H1 (cell line): ENCODE results near the gene UBR1. TPM values are rescaled to one million over a fixed set of nuclear protein-coding genes. Genes with fewer than 3 reads are reported as not detected.

ENCODE experiments used
- CTCF ChIA-PET: fragments of 300-600 bp; sonication (Branson Sonifier 250); formaldehyde crosslinking; loops from one replicate; lab custom pipeline; 2021; ENCODE audit not compliant: partially characterized antibody; lab: Charles Lee
- POLR2A ChIA-PET: fragments of 300-600 bp; sonication (Branson Sonifier 250); formaldehyde crosslinking; loops from one replicate; lab custom pipeline; 2021; ENCODE audit warnings: inconsistent platforms; ENCODE audit not compliant: partially characterized antibody; lab: Charles Lee
- DNase-seq, 2 experiments: peaks; one replicate each; pipeline versions ENCODE4 v3.0.0 to v3.0.0-alpha.2; 2010 to 2022; ENCODE audit warnings: low spot score in 2 of 2, low read depth in 1 of 2, mixed read lengths in 1 of 2
- FAIRE-seq: peaks from 2 replicates; lab custom pipeline; 2011; peaks lifted over from hg19 to GRCh38; lab: Jason Lieb, UNC
- H2AFZ ChIP-seq: 2 replicates; pipeline ENCODE4 v1.8.1; 2012; ENCODE audit warnings: low read length, inconsistent platforms
- H2AK5ac ChIP-seq: 2 replicates; pipeline ENCODE4 v1.6.1; 2013; ENCODE audit warnings: low read depth, low read length
- H2BK120ac ChIP-seq: replicated peaks from 2 replicates; pipeline ENCODE3; 2013; ENCODE audit warnings: low read depth, low read length, inconsistent platforms
- H2BK12ac ChIP-seq: 2 replicates; pipeline ENCODE4 v1.6.1; 2013; ENCODE audit warnings: low read depth, low read length
- H2BK15ac ChIP-seq: 2 replicates; pipeline ENCODE4 v1.6.1; 2013; ENCODE audit warnings: low read length
- H2BK20ac ChIP-seq: 2 replicates; pipeline ENCODE4 v1.6.1; 2013; ENCODE audit warnings: low read length
- H2BK5ac ChIP-seq: 2 replicates; pipeline ENCODE4 v1.6.1; 2013; ENCODE audit warnings: low read depth, low read length
- H3K14ac ChIP-seq: 2 replicates; pipeline ENCODE4 v1.6.1; 2013; ENCODE audit warnings: inconsistent platforms; ENCODE audit not compliant: insufficient read length
- H3K18ac ChIP-seq: 2 replicates; pipeline ENCODE4 v1.6.1; 2013; ENCODE audit warnings: low read length; ENCODE audit errors: extremely low read depth
- H3K23ac ChIP-seq: 2 replicates; pipeline ENCODE4 v1.6.1; 2013; ENCODE audit warnings: inconsistent platforms; ENCODE audit not compliant: insufficient read length
- H3K23me2 ChIP-seq: 2 replicates; pipeline ENCODE4 v1.6.1; 2013; ENCODE audit warnings: low read depth, low read length
- H3K27ac ChIP-seq: 2 replicates; pipeline ENCODE4 v1.6.1; 2011; ENCODE audit warnings: low read depth, low read length, inconsistent platforms
- H3K27me3 ChIP-seq, 4 experiments: replicated peaks in 1 of 4; 1 replicate in 1 of 4; 2 replicates in 3 of 4; pipeline versions ENCODE4 v1.6.1 to v1.8.1; 2011 to 2013; ENCODE audit warnings: low read length in 3 of 4, mild to moderate bottlenecking in 3 of 4, inconsistent platforms in 2 of 4, mixed read lengths in 2 of 4, moderate library complexity in 1 of 4; ENCODE audit not compliant: control insufficient read depth in 3 of 4, insufficient read depth in 3 of 4; ENCODE audit errors: extremely low read depth in 1 of 4
- H3K36me3 ChIP-seq, 4 experiments: 2 replicates each; pipeline versions ENCODE4 v1.6.1 to v1.8.1; 2011 to 2013; ENCODE audit warnings: mild to moderate bottlenecking in 4 of 4, low read length in 3 of 4, moderate library complexity in 2 of 4, control low read depth in 1 of 4, inconsistent platforms in 1 of 4; ENCODE audit not compliant: insufficient read depth in 4 of 4, control insufficient read depth in 2 of 4
- H3K4ac ChIP-seq: replicated peaks from 2 replicates; pipeline ENCODE3; 2013; ENCODE audit warnings: low read length, low read depth, mixed read lengths, inconsistent platforms; ENCODE audit not compliant: insufficient read length
- H3K4me1 ChIP-seq, 4 experiments: replicated peaks in 1 of 4; 1 replicate in 1 of 4; 2 replicates in 3 of 4; pipeline versions ENCODE4 v1.6.1 to v1.8.1; 2011 to 2013; ENCODE audit warnings: low read length in 3 of 4, inconsistent platforms in 2 of 4, mixed read lengths in 1 of 4; ENCODE audit not compliant: insufficient read depth in 4 of 4, control insufficient read depth in 3 of 4
- H3K4me2 ChIP-seq, 2 experiments: 2 replicates each; pipeline versions ENCODE4 v1.6.1 to v1.8.1; 2011 to 2013; ENCODE audit warnings: low read depth in 2 of 2, low read length in 2 of 2, control low read depth in 1 of 2, inconsistent platforms in 1 of 2, mild to moderate bottlenecking in 1 of 2; ENCODE audit not compliant: insufficient read depth in 1 of 2
- H3K4me3 ChIP-seq, 4 experiments: fragments of 200-600, 300-600 bp in 1 of 4; sonication (generic), shearing (Covaris generic), sonication (Bioruptor Twin) in 1 of 4; 2 replicates each; pipeline versions ENCODE4 v1.5.1 to v1.8.1; 2011 to 2016; ENCODE audit warnings: low read length in 4 of 4, low read depth in 3 of 4, control low read depth in 2 of 4, inconsistent platforms in 2 of 4, mild to moderate bottlenecking in 2 of 4, mixed read lengths in 1 of 4, moderate library complexity in 1 of 4; ENCODE audit not compliant: insufficient read depth in 2 of 4; ENCODE audit errors: extremely low read depth in 1 of 4
- H3K56ac ChIP-seq: replicated peaks from 2 replicates; pipeline ENCODE3; 2013; ENCODE audit warnings: low read depth, mild to moderate bottlenecking, mixed read lengths, low read length, inconsistent platforms; ENCODE audit not compliant: insufficient read length
- H3K79me1 ChIP-seq: 2 replicates; pipeline ENCODE4 v1.6.1; 2013; ENCODE audit warnings: low read depth, low read length, control low read depth
- H3K79me2 ChIP-seq, 2 experiments: 2 replicates each; pipeline versions ENCODE4 v1.6.1 to v1.8.1; 2012 to 2013; ENCODE audit warnings: low read length in 2 of 2, mild to moderate bottlenecking in 2 of 2, inconsistent platforms in 1 of 2; ENCODE audit not compliant: insufficient read depth in 2 of 2, control insufficient read depth in 1 of 2
- H3K9ac ChIP-seq, 4 experiments: replicated peaks in 1 of 4; 1 replicate in 1 of 4; 2 replicates in 3 of 4; pipeline versions ENCODE4 v1.6.1 to v1.8.1; 2011 to 2013; ENCODE audit warnings: low read depth in 3 of 4, low read length in 3 of 4, control low read depth in 2 of 4, mild to moderate bottlenecking in 2 of 4, moderate library complexity in 2 of 4, inconsistent platforms in 1 of 4; ENCODE audit errors: extremely low read depth in 1 of 4
- H3K9me3 ChIP-seq, 2 experiments: 2 replicates each; pipeline versions ENCODE4 v1.6.1 to v1.8.1; 2012 to 2013; ENCODE audit warnings: mild to moderate bottlenecking in 2 of 2, moderate library complexity in 2 of 2, control low read depth in 1 of 2, inconsistent platforms in 1 of 2, low read depth in 1 of 2, low read length in 1 of 2, mixed read lengths in 1 of 2; ENCODE audit not compliant: insufficient read depth in 2 of 2
- H4K20me1 ChIP-seq, 2 experiments: replicated peaks in 1 of 2; 2 replicates each; pipeline versions ENCODE3 to v1.8.1; 2011 to 2013; ENCODE audit warnings: inconsistent platforms in 2 of 2, low read length in 2 of 2, mild to moderate bottlenecking in 1 of 2; ENCODE audit not compliant: insufficient read depth in 2 of 2, control insufficient read depth in 1 of 2
- H4K5ac ChIP-seq: 2 replicates; pipeline ENCODE4 v1.6.1; 2013; ENCODE audit warnings: low read length, low read depth, mixed read lengths, inconsistent platforms; ENCODE audit not compliant: insufficient read length
- H4K8ac ChIP-seq: 2 replicates; pipeline ENCODE4 v1.8.0; 2013; ENCODE audit warnings: mild to moderate bottlenecking, moderate library complexity, low read length, inconsistent platforms; ENCODE audit not compliant: insufficient read depth; ENCODE audit errors: extremely low read depth
- H4K91ac ChIP-seq: replicated peaks from 2 replicates; pipeline ENCODE3; 2013; ENCODE audit warnings: low read length, mixed read lengths, inconsistent platforms; ENCODE audit not compliant: insufficient read length
- BACH1 ChIP-seq: IDR thresholded peaks from 2 replicates; pipeline ENCODE4 v1.6.1; 2012; ENCODE audit warnings: low read length, improper control_type of control experiment
- BRCA1 ChIP-seq: IDR thresholded peaks from 2 replicates; pipeline ENCODE4 v1.6.1; 2012; ENCODE audit warnings: low read depth, low read length, improper control_type of control experiment
- CBX5 ChIP-seq: fragments of 300-800, 300-1000 bp; sonication (generic); IDR thresholded peaks from 2 replicates; pipeline ENCODE4 v1.7.1; 2016; ENCODE audit warnings: antibody characterized with exemption, low read length, low read depth
- CHD1 ChIP-seq: IDR thresholded peaks from 2 replicates; pipeline ENCODE4 v1.6.1; 2012; ENCODE audit warnings: low read depth, low read length, improper control_type of control experiment
- KDM4A ChIP-seq: IDR thresholded peaks from one replicate; pipeline ENCODE4 v1.7.1; 2012; ENCODE audit warnings: low read depth, mild to moderate bottlenecking, moderate library complexity, low read length, inconsistent platforms; ENCODE audit not compliant: severe bottlenecking
- KDM5A ChIP-seq: fragments of 200-600 bp; IDR thresholded peaks from 2 replicates; pipeline ENCODE4 v1.7.1; 2012; ENCODE audit warnings: mild to moderate bottlenecking, low read length, inconsistent platforms, mixed read lengths
- POLR2A ChIP-seq, 2 experiments: IDR thresholded peaks; 1 replicate in 1 of 2; 2 replicates in 1 of 2; pipeline ENCODE4 v1.6.1; 2011; ENCODE audit warnings: low read depth in 2 of 2, low read length in 2 of 2, mild to moderate bottlenecking in 2 of 2; ENCODE audit errors: control extremely low read depth in 1 of 2
- RBBP5 ChIP-seq: IDR thresholded peaks from 2 replicates; pipeline ENCODE4 v1.7.1; 2012; ENCODE audit warnings: low read depth, mild to moderate bottlenecking, inconsistent platforms, low read length, moderate library complexity, borderline replicate concordance
- RNF2 ChIP-seq: fragments of 200-900, 300-1000 bp; sonication (generic); IDR thresholded peaks from 2 replicates; pipeline ENCODE4 v1.7.1; 2016; ENCODE audit warnings: borderline replicate concordance, low read depth, mild to moderate bottlenecking, antibody characterized with exemption, low read length; ENCODE audit not compliant: poor library complexity, severe bottlenecking; ENCODE audit errors: missing control alignments
- SAP30 ChIP-seq: fragments of 300-600 bp; sonication (generic); IDR thresholded peaks from 2 replicates; pipeline ENCODE4 v1.7.1; 2012; ENCODE audit warnings: low read length, moderate library complexity, mild to moderate bottlenecking, inconsistent platforms; ENCODE audit not compliant: insufficient read depth, insufficient replicate concordance
- SIRT6 ChIP-seq: IDR thresholded peaks from one replicate; pipeline ENCODE4 v1.7.1; 2012; ENCODE audit warnings: low read length, inconsistent platforms
- SP4 ChIP-seq: IDR thresholded peaks from 2 replicates; pipeline ENCODE4 v1.6.1; 2012; ENCODE audit warnings: low read length, inconsistent platforms
- SRF ChIP-seq: IDR thresholded peaks from 2 replicates; pipeline ENCODE4 v1.6.1; 2011; ENCODE audit warnings: mild to moderate bottlenecking, low read depth, low read length, moderate library complexity
- TEAD4 ChIP-seq: IDR thresholded peaks from 2 replicates; pipeline ENCODE4 v1.6.1; 2012; ENCODE audit warnings: low read depth, low read length, inconsistent platforms, mixed read lengths
- WGBS, 2 experiments: shearing (Covaris generic) in 1 of 2; methylation state at CpG; one replicate each; pipeline versions ENCODE4 v1.1.6 to v1.1.7; 2013 to 2015; ENCODE audit warnings: low lambda C conversion rate in 2 of 2, mixed read lengths in 2 of 2, inconsistent platforms in 1 of 2, low coverage in 1 of 2, missing lambda C conversion rate in 1 of 2; ENCODE audit not compliant: insufficient replicate concordance in 2 of 2, insufficient coverage in 1 of 2, insufficient read length in 1 of 2; ENCODE audit errors: extremely low coverage in 1 of 2, missing lambda C conversion rate in 1 of 2; 5-methylcytosine and 5-hydroxymethylcytosine counted together
- polyA plus RNA-seq, 7 experiments: library from polyadenylated mRNA; depleted of rRNA in 3 of 7; stranded (reverse) in 5 of 7; unstranded in 2 of 7; fragments of >200 nt in 5 of 7; fragments of 200-250 nt in 2 of 7; gene quantifications; 1 replicate in 5 of 7; 2 replicates in 1 of 7; 4 replicates in 1 of 7; pipeline versions ENCODE4 v1.2.1 to v1.2.3, GENCODE V29; 2011 to 2013; ENCODE audit warnings: missing spikeins in 2 of 7, mixed read lengths in 2 of 7
- total RNA-seq: library from RNA; stranded (reverse); fragmentation: NEBNext Ultra II Directional; extraction: Animal tissue kit (Norgen Biotek cat#: 25700); gene quantifications from 2 replicates; pipeline ENCODE4 v1.2.1, GENCODE V29; 2021
- TF ChIP-seq, protein P1 (sequence below): IDR thresholded peaks from 2 replicates; pipeline ENCODE4 v1.6.1; 2012; ENCODE audit warnings: inconsistent platforms

UBR1 gene
- total and polyA plus RNA-seq, 2 of the 8 experiments (the other 6 are each of a cell fraction or from before 2014, with no cell fraction given): 3.7 to 18.7 TPM

DNA sequence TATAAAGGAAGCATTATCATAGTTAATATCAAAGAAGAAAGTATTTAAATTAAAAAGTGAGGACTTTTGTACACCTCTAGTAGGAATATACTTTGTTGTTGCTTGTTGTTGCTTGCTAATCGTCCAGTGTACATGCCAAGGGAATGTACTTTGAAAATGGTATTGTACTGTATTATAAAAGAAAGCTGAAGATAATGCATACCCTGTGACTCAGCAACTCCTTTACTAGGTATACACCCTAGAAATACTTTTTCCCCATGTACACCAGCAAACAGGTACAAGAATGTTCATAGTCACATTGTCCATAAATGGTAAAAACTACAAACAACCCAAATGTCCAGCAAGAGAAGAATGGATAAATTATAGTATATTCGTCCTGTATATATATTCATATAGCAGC lies 197.3 kb downstream of the UBR1 start:
- TF ChIP-seq SP4: no peak
- no peak for TF ChIP-seq BACH1
- TF ChIP-seq CHD1: no peak
- TF ChIP-seq CBX5: no peak
- no peak for TF ChIP-seq KDM5A
- TF ChIP-seq POLR2A (IDR thresholded peaks at IDR 0.05; ENCODE audit: control extremely low read depth in 1 of 2, low read depth in 2 of 2, low read length in 2 of 2): no peak
- TF ChIP-seq BRCA1: no peak
- no peak for TF ChIP-seq SAP30
- no peak for TF ChIP-seq RBBP5
- TF ChIP-seq, protein P1, sequence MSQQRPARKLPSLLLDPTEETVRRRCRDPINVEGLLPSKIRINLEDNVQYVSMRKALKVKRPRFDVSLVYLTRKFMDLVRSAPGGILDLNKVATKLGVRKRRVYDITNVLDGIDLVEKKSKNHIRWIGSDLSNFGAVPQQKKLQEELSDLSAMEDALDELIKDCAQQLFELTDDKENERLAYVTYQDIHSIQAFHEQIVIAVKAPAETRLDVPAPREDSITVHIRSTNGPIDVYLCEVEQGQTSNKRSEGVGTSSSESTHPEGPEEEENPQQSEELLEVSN: no peak
- no peak for TF ChIP-seq KDM4A
- no peak for TF ChIP-seq TEAD4
- TF ChIP-seq RNF2: no peak
- no peak for TF ChIP-seq SRF
- TF ChIP-seq SIRT6: no peak

More for the DNA sequence above, 197.3 kb downstream of the UBR1 start:
- no peak overlapping the region for H2BK15ac ChIP-seq
- H2BK120ac ChIP-seq: no peak overlapping the region
- 65% methylated on average over 2 of the region's 2 CpGs; no CpG with 5 or more reads in 1 of the 2 experiments for WGBS, 2 experiments
- no peak overlapping the region for H3K4me3 ChIP-seq
- H3K56ac ChIP-seq: no peak overlapping the region
- H3K4me2 ChIP-seq: no peak overlapping the region
- FAIRE-seq (no peak), DNase-seq (no peak)
- no peak overlapping the region for H2AK5ac ChIP-seq
- H3K27ac ChIP-seq: no peak overlapping the region
- no peak overlapping the region for H3K4ac ChIP-seq
- H3K27me3 ChIP-seq: no peaks in the 10 kb centered on the region
- no peak overlapping the region for H4K8ac ChIP-seq
- no peak overlapping the region for H4K91ac ChIP-seq
- H3K23ac ChIP-seq: no peak overlapping the region
- no peak overlapping the region for H2BK12ac ChIP-seq
- no peaks in the 10 kb centered on the region; the same call in 1 of the 2 replicates for H3K79me1 ChIP-seq
- no peak overlapping the region for H2BK20ac ChIP-seq
- no peak overlapping the region for H2AFZ ChIP-seq
- H3K9me3 ChIP-seq: no peaks in the 10 kb centered on the region
- H3K36me3 ChIP-seq: no peaks in the 10 kb centered on the region
- H3K18ac ChIP-seq: no peak overlapping the region
- CTCF ChIA-PET: interaction anchor here (0.6 to 0.7 kb wide), 4 partner anchors 30 to 447 kb away, joined by 3 read pairs; no protein-coding TSS in a partner anchor
- H3K14ac ChIP-seq: no peak overlapping the region
- H3K4me1 ChIP-seq: no peaks in the 10 kb centered on the region
- POLR2A ChIA-PET: interaction anchor here (0.6 kb wide), 1 partner anchor 271 kb away, joined by 3 read pairs; no protein-coding TSS in a partner anchor
- no peaks in the 10 kb centered on the region for H3K23me2 ChIP-seq
- no peak overlapping the region for H2BK5ac ChIP-seq
- no peak overlapping the region for H3K9ac ChIP-seq
- peaks cover 0 to 24% of the 10 kb centered on the region in 2 experiments; a peak in 2 of 4 replicates for H3K79me2 ChIP-seq
- H4K5ac ChIP-seq: no peak overlapping the region
- no peaks in the 10 kb centered on the region for H4K20me1 ChIP-seq
